Activated CD8-positive, alpha-beta memory T cell treated with anti-CD3 and anti-CD28 coated beads, Interleukin-2, amount 50 U/mL, for 48 hours (primary cell): ENCODE results near the gene NR3C1.
"Not testable (repeated sequence)": the region's sequence is repeated elsewhere in the genome, so short reads cannot be mapped to it uniquely, and the experiment has no call there.

Experiments used
- DNase-seq: peaks from one replicate; pipeline ENCODE4 v3.0.0-alpha.2; 2020

The NR3C1 gene

DNA sequence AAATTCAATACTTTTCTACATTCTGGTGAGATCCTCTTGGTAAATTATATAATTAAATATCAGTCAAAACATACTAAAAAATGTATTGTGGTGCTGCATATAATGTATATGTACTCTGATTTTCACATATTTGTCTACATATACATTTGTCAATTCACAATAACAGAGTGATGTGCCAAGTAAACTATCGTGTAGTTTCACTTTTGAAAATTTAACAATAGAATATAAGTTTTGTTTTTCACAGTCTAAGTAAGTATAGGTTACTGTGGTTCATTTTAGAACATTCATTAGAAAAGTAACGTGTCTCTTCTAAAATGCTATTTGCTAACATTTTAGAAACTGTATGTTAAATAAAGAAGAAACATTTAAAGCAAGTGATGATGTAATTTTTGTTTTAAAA, 73.6 kb downstream of the NR3C1 start:
- no peak for DNase-seq

DNA sequence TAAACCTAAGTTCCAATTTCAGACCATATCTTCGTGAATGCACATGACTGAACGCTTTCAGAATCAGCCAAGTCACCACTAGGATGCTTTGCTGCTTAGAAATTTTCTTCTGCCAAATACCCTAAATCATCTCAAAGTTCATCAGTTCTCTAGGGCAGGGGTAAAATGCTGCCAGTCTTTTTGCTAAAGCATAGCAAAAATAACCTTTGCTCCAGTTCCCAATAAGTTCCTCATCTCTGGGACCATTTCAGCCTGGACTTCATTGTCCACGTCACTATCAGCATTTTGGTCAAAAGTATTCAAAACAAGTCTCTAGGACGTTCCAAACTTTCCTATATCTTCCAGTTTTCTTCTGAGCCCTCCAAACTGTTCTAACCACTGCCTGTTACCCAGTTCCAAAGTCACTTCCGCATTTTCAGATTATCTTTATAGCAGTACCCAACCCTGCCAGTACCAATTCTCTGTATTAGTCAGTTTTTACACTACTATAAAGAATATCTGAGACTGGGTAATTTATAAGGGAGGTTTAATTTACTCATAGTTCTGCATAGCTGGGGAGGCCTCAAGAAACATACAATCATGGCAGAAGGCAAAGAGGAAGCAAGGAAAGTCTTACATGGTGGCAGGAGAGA, 74.8 kb downstream of the NR3C1 start:
- no peak for DNase-seq

DNA sequence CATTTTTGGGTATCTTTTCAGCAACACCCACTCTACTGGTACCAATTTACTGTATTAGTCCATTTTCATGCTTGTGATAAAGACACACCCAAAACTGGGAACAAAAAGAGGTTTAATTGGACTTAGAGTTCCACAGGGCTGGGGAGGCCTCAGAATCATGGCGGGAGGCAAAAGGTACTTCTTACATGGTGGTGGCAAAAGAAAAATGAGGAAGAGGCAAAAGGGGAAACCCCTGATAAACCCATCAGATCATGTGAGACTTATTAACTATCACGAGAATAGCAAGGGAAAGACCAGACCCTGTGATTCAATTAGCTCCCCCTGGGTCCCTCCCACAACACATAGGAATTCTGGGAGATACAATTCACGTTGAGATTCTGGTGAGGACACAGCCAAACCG, 78.4 kb downstream of the NR3C1 start:
- DNase-seq: not testable (repeated sequence)

DNA sequence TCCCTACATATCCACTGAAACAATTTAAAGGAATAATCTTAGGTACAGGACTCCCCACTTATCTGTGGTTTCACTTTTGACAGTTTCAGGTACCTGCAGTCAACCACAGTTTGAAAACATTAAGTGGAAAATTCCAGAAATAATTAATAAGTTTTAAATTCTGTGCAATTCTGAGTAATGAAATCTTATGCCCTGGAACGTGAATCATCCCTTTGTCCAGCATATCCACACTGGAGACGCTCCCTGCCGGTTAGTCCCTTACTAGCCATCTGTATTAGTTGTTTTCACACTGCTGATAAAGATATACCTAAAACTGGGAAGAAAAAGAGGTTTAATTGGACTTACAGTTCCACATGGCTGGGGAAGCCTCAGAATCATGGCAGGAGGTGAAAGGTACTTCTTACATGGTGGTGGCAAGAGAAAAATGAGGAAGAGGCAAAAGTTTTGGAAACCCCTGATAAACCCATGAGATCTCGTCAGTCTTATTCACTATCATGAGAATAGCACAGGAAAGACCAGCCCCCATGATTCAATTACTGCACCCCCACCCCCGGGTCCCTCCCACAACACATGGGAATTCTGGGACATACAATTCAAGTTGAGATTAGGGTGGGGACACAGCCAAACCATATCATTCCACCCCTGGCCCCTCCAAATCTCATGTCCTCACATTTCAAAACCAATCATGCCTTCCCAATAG, 80.4 kb downstream of the NR3C1 start:
- not testable (repeated sequence) for DNase-seq

DNA sequence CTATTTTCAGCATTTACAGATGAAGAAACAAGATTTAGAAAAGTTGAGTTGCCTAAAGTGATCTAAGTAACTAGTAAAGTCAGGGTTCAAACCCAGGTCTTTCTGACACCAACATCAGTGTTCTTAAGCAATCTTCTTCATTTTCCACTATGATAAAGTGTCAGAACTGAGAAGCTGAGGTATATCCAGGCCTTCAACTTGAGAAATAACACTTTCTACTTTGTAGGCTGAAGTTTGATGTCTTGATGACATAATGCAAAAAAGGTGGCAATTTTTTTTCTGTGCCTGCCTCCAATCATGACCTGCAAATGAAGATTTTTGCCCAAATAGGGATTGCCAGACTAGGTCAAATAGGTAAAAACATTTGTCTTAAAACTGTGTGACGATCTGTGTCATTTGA, 81.3 kb downstream of the NR3C1 start:
- DNase-seq: no peak

DNA sequence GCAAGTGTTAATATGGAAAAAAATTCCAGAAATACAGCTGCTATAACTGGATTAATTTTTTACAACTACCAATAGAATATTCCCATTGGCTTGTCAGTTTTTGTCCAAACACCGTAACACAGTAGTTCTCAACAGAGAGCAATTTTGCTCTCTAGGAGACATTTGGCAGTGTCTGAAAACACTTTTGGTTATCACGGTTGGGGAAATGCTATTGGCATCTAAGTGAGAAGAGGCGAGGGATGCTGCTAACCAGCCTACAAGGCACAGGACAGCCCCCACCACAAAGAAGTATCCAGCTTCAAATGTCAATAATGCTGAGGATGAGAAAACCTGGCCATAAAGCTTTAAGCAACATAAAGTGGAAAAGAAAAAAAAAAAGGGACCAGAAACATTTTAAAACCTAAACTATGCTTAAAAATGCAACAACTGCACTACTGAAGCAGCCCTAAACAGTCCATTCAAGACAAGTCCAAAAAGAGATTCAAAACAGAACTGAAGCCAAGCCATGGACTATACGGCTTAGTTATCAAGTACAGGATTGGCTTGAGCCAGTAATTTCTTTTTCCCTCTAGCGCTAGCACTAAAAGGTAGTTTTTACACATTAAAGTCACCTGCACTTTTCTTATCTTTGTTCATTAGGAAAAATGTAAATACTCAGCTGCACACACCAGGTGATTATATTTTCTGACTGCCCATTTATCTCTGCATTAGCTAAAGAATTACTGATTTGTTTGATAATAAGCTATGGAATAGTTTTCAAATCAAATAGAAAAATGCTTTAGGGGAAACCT, 83.9 kb downstream of the NR3C1 start:
- no peak for DNase-seq

DNA sequence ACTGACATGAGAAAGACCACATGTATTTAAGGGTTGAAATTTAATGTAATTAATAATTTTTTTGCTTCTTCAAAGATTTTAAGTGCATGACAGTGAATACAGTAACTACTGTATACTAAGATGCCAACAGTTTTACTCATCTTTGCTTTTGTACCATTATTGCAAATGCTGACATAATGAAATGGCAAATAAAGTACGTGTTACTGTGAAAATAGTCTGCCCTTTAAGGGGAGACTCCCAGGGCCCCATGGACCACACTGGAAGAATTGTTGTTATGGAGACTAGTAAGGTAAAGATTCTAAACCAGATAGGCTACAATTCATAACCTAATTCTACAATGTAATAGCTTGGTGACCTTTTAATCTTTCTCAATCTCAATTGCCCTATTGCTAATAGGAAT, 84.7 kb downstream of the NR3C1 start:
- DNase-seq: no peak

DNA sequence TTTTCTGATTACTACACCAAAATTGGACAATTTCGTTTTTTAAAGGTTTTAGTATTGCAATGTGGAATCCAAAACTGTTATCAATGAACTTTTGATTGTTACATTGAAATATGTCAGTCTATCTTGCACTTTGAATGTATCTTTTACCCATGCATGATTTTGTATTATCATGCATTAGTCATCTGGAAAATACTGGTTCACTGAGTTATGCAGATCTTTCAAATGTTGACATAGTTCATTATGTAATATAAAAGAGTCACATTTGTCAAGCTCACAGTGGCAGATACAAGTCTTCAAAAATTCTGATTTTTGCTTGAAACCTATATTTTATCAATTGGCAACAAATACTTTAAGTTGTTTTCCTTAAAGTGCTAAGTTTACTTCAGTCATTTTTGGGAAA, 85.2 kb downstream of the NR3C1 start:
- no peak for DNase-seq

DNA sequence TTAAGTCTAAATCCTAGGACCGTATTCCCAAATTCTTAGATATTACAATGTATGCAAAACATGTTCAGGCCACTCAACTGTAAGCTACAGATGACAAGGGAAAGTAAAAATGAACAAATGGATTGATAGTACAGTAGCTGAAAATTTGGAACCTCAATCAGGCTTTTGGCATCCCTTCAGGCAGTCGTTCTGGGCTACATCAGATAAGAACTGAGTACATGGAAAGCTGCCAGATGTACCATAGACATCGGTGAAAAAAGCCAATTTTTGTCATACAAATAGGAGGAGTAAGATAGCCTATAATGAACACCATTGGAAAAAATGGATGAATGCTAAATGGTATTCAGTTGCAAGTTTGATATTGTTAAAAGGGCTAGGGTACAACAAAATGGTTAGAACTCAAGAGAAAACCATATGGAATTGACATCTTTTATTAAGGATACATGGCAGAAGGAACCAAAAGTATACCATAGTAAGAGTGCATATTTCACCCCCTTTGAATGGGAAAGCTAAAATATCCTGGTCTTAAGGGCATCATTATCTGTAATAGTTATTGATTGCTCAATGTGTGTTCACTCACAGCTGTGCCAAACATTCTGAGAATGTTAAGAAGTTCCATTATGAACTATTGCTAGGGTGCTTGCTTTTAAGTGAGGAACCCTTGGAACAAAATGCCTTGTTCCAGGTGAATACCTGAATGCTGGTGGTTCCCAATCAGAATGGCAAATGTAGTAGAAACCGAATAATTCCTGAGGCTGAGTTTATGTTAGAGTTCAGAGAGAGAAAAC, 86.4 kb downstream of the NR3C1 start:
- no peak for DNase-seq

DNA sequence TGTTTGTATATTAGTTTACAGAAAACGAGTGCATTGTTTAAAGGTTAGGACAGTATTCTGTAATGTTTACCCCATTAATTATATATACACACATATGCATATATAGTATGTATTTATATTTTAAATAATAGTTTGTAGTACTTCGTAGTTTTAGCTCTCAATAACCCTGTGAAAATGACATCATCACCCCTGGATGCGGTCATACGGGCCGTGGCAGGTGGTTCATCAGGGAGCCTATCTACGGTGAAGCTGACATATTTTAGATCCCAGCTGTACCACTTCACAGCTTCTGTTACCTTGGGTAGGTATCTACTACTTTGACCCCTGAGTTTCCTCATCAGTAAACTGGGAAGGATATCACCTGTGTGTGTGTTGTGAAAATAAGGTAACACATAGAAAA, 87.1 kb downstream of the NR3C1 start:
- DNase-seq: no peak

DNA sequence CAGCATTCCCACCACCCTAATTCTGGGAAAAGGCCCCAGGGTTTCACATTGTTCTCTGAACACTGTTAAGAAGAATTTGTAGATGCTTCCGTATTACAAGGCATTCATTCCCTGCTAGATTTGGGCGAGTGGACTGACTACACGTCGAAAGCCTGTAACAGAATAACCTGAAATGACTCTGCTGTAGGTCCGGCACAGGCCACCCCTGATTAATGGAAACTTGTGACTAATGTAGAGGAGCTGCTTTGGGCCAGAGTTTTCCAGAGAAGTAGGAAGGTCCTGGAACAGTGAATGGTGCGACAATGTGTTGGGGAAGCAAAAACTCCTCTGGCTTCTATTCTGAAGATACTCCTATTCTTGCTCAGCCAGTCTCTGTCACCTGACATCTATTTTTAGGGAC, 87.6 kb downstream of the NR3C1 start:
- DNase-seq: no peak

DNA sequence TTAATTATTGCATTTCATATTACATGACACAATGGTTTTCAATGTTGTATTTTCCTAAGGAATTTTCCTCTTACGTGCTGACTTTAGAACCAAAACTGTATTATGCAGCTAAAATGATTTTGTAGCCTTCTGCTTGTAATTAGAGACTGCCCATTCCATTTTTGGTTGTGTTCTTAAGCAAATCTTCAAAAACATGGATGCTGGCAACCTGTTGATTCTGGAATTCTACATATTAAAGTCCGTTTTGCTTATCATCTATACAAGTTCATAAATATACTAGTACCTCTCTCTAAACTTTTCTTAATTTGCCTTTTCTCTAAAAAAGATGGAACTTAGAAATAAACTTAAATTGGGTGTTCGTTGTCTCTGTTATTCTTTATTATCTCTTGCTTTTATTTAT, 88.3 kb downstream of the NR3C1 start:
- DNase-seq: no peak

DNA sequence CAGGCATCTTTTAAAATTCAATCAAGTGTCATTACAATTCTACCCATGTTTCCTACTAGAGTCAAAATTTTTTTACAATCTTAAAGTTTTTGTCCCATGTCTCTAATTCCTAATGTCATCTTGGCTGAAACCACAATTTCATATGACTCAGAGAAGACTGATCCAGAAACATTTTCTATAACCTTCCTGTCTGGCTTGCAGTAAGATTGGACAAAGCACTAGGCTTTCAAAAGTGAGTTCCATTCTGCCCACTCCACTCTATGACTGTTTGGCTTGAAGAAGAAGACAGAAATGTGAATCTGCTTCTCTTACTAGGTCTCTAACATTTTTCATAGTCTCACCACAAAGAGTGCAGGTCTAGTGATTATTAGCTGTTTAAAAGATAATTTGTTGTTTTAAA, 88.8 kb downstream of the NR3C1 start:
- no peak for DNase-seq

DNA sequence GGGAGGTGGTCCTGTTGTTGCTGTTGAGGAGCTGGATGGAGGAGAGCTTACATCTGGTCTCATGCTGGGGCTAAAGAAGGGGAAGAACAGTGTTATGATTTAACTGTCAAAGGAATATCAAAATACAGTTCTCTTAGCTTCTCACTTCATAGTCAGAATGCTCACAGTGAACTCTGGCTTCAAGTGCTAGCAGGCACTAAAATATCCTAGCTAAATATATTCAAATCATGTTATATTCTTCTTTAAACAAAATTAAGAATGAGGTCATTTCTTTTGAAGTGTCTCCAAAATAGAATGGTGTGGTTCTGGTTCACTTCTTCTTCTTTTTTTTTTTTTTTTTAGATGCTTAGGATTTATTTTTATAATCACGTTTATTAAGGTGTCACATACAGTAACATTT, 89.4 kb downstream of the NR3C1 start:
- DNase-seq: no peak

DNA sequence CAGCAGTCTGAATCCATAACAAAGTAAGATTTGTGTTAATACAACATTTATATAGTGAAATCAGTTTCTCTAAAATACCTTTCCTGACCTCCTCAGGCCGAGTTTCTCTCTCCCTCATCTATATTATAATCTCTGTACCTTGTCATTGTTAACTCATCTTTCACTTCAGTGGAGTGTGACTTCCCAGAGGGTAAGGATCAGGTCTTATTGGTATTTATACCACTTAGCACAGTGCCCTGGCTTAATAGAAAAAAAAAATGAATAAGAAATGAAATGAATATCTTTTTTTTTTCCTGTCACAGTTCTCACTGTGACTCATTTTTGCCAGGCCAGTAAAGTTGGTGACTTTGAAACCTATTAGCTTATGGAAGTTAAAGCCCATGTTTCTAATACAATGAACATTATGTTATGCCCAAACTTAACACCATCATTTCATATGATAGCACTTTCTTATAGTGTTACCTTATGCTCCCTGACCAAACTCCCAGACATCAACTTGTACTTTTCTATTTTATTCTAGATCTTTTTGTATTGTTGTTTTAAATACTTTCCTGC, 90.1 kb downstream of the NR3C1 start:
- DNase-seq: no peak

DNA sequence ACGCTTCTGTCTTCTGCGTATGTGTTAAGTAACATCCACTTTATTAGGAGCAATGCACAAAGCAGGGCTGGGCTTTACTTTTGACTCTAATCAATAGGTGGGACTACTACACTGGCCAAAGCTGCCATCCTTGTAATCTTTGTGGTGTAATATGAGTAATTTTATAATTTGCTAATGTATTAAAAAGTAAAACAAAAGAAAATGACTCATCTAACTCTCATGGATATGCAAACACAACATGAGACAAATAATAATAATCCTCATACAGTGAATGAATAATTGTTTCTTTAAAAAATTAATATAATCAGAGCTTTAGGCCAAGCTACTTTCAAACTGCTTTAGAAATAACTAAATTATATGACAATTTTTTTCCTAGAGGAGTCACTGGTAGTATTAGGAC, 90.7 kb downstream of the NR3C1 start:
- DNase-seq: no peak

DNA sequence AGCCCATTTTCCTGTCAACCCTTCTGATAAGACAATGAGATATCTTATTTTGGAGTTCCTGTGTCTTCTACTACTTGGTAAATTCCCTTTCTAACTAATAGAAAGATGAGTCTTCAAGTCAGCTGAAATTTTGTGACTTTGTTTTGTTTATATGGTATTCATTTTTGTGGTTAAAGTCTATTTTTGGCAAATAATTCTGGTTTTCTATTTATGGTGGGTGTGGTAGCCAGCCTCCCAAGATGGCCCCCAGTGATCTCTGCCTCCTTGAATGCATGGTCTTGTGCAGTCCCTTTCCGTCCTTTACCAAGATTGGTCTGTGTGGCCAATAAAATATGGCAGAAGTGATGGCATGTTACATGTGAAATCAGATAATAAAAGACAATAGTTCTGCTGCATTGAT, 91.5 kb downstream of the NR3C1 start:
- DNase-seq: no peak

DNA sequence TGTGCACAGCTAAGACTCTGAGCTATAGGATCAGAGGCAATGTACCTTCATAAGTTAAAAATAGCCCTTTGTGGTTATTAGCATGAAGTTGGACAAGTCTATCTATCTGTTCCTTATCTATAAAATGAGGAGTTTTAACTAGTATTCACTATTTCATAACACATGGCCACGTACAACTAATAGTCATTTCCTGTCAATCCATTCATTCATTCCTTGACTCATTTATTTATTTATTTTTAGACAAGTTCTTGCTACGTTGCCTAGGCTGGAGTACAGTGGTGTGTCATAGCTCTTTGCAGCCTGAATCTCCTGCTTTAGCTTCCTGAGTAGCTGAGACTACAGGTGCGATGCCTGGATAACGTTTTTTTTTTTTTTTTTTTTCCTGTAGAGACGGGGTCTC, 92.1 kb downstream of the NR3C1 start:
- DNase-seq: no peak

DNA sequence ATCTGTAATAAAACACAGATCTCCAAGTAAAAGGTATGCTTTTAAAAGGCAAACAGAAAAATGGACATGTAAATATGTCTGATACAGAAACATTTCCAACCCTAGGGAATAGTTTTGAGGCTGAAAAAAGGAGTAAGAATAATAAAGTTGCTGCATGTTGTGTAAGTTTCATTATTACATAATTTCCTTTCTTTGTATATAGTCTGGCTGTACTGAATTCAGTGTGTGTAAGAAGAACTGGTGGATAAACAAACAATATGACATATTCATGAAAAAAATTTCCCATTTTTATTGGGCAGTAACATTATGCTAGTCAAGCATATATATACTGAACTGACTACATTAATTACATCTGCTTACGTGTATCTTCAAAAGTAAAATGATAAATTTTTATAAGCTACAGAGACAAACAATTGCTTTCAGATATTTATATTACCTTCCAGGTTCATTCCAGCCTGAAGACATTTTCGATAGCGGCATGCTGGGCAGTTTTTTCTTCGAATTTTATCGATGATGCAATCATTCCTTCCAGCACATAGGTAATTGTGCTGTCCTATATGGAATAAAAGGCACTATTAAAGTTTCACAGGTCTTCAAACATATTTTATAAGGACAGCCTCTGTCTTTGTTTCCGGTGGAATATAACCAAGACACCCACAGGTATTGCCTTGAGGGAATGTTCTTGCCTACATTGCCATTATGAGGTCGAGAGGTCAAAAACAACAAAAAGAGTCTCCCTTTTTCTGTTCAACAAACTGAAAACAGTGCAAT, 93.6 kb downstream of the NR3C1 start:
- no peak for DNase-seq

DNA sequence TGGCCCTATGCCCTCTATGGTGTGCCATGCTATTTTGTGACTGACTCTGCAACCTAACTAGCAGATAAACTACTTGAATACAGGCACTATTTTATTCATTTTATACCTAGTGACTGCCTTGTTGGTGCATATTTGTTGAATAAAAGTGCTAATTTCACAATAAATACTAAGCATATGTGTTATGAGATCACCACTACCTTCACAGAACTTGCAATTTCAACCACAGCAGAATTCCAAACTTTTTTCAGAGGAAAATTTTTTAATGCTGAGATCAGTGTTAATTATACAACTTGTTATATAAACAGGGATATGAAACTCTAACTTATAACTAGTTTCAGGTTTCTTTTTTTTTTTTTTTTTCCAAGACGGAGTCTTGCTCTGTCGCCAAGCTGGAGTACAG, 94.8 kb downstream of the NR3C1 start:
- DNase-seq: no peak

DNA sequence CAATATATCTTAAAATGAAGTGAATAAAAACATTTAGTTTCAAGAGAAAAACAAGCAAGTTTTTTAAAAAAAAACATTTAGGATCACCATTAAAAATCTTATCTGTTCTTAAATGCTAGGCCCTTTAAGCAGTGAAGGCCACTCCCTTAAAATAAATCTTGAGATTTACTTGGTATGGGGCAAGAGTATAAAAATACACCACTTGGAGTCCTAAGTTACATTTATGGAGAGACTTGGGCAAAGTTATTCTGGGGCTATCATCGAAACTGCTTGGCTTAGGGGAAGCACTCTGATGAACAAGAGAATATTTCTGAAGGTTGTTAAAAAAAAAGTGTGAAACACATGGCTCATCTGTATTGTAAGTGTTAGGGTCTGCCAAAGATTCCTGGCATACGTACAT, 97.4 kb downstream of the NR3C1 start:
- DNase-seq: no peak

DNA sequence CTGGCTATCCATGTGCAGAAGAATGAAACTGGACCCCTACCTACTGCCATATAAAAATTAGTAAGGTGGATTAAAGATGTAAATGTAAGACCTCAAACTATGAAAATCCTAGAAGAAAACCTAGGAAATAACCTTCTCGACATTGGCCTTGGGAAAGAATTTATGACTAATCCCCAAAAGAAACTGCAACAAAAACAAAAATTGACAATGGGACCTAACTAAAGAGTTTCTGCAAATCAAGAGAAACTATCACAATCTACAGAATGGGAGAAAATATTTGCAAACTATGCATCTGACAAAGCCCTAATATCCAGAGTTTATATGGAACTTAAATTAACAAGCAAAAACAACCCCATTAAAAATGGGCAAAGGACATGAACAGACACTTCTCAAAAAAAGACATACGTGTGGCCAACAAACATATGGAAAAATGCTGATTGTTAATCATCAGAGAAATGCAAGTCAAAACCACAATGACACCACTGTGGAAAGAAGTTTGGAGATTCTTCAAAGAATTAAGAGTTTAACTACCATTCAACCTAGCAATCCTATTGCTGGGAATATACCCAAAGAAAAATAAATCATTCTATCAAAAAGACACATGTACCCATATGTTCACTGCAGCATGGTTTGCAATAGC, 98.5 kb downstream of the NR3C1 start:
- DNase-seq: no peak
